ENCODE measurements around the gene KRT35.
"Not testable (repeated sequence)": the region's sequence is repeated elsewhere in the genome, so short reads cannot be mapped to it uniquely, and the experiment has no call there.

The KRT35 gene

DNA sequence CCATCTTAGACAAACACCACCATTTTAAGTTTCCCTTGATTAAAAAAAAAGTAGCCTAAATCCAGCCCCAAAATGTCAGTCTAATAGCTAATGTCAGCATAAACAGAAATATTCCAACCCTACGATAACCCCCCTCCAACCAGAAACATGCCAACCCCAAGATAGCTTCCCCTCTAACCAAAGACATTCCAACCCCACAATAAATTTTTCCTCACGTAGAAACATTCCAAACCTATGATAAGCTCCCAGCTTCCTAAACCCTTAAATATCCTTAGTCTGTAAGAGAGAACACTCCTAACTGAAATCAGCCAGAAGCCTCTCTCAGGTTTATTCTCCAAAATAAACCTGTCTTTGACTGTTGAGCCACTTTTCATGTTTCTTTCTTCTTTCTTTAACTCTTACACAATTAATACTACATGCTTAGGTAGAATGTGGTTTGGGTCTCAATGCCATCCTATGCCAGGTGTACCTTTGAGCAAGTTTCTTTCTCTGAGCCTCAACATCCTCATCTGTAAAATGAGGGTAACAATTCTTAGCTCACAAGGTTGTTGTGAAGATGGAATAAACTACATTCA lies 29.7 kb downstream of the KRT35 start:
- no peak for DNase-seq

DNA sequence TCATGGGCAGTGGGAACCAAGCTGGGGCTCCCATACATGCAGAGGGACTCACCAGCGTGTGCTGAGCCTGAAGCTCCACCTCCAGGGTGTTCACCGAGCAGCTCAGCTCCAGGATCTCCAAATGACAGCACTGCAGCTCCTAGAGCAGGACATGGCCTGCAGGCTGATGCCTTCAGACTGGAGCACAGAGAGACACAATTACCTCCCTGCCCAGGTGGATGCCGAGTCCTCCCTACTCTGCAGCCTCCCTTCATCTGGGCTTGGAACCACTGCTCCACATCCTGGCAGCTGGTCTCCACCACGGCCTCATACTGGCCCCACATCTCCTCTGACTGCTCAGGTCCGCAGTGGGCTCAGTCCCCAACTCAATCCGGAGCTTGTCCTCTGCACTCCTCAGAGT lies 31.9 kb downstream of the KRT35 start:
- no peak for DNase-seq

GRCh38 chr17:41448506-41448905 lies 32.4 kb downstream of the KRT35 start:
- no peak for DNase-seq

GRCh38 chr17:41446806-41447205 lies 34.1 kb downstream of the KRT35 start:
- DNase-seq = no peak

DNA sequence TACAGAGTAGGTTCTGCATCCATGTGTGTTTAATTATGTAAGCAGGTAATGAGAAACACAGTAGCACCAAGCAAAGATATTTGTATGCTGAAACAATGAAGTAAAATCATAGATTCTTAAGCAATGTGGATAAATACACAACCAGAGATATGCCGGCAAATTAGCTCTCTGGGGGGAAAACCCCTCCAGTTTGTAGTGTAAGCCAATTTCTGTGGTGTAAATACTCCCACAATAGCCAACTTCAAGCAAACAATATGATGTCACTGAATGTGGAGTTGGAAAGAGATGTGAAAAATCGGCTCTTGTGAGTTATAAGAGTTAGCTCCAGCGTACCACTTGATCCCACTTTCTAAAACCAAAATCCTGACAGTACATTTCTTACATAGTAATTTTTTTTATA lies 36.3 kb downstream of the KRT35 start:
- DNase-seq = no peak

DNA sequence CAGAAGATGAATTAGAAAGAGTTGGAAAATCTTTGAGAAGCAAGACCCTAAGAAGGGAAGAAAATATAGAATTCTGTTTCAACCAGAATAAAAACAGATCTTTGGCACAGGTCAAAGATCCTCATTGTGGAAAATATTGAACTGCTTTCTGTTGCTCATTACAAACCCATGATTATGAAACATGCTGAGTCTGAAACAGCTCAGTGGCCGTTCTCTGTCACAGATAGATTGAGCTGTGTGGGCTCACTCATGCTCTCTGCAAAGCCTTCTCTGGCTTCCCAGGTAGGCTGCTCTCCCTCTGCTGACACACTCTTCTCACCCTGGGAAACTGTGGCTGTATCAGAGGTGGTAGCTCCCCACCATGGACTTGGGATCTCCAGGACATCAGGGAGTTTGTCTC lies 36.8 kb downstream of the KRT35 start:
- no peak for DNase-seq

DNA sequence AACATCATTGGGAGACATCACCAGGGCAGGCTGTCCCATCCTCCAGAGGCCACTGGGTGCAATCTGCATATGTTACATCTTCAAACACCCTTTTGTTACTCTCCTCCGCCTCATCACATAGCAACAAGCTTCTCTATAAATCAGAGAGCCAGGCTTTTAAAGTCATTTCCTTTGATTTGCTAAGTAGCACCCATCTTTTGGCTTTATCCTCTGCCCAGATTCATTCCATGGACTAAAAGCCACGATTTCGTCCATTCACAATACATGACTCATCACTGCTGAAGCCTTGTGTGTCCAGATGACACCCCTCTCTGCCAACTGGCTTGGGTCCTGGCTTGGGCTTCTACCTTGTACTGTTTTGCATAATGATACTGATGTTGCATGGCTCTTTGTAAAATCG lies 38.2 kb downstream of the KRT35 start:
- no peak for DNase-seq

- no peak for DNase-seq
Measured at GRCh38 chr17:41440531-41441033, 40.4 kb downstream of the KRT35 start, which contains the start of gene KRT38. KRT38 (minus strand) TSS chr17:41440983; CDS start chr17:41440921, 62 bp downstream.

GRCh38 chr17:41439375-41439774 lies 41.6 kb downstream of the KRT35 start:
- DNase-seq = no peak

DNA sequence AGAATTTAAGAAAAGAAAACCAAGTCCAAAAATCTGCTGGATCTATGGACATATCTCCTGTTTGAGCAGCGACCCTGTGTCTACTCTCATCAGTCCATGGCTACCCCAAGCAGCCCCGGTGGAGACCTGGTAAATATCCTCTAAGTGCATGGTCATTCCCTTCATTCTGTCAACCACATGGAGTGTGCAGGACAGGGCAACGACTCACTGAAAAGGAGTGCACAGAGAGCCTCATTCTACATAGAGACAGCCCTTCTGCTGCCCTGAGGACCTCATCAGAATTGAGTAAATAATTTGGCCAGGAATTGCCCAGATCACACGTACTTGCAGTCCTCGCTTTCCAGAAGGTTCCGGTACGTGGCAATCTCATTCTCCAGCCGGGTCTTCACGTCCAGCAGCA lies 43.2 kb downstream of the KRT35 start:
- DNase-seq = no peak

GRCh38 chr17:41437254-41437653 lies 43.7 kb downstream of the KRT35 start:
- no peak for DNase-seq

DNA sequence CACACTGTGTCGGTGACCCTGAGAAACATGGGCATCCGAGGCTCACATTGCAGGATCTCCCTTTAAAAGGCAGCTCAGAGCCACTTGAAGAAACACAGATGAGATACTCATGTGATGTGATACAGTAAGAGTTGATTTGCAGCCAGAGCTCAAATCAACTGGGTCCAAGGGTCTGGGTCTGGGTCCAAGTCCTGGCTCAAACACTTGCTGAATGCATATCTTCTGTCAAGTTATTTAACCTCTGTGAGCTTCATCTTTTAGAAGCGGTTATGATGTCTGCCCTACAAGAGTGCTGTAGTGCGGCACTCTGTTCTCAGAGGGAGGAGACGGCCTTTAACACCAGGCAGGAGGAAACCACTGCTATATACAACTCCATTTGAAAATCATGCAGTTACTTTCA lies 46.5 kb downstream of the KRT35 start:
- DNase-seq = no peak

- no peak for DNase-seq
Measured at GRCh38 chr17:41434005-41434404, 46.9 kb downstream of the KRT35 start.

- no peak for DNase-seq
Measured at GRCh38 chr17:41433586-41433985, 47.4 kb downstream of the KRT35 start.

DNA sequence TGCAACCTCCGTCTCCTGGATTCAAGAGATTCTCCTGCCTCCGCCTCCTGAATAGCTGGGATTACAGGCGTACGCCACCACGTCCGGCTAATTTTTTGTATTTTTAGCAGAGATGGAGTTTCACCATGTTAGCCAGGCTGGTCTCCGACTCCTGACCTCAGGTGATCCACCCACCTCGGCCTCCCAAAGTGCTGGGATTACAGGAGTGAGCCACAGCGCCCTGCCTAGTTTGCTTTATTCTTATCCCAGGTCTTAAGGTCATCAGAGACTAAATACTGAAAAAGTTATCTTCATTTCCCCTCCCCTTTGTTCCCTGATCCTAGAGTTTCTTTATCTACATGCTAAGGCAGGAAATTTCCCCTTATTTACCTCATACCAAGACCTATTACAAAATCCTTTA lies 50.6 kb downstream of the KRT35 start:
- DNase-seq = not testable (repeated sequence)

DNA sequence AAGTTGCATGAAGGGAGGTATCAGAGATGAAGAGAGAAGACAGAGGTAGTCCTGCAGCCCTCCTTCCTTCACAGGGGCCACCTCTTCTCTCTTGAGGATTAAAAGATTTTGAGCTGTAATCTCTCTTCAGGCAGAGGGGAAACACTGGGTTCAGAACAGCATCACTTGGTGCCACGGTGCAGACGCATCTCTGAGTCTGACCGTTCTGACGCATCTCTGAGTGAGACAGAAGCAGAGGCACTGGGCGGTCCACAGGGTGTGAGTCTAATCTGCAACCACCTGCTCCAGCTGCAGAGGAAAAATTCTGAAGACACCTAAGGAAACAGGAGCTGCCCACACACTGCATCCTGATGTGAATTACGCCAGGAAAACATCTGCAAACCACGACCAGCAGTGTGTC lies 51.3 kb downstream of the KRT35 start:
- DNase-seq = no peak

- DNase-seq = no peak
Measured at GRCh38 chr17:41428591-41429291, 52.2 kb downstream of the KRT35 start.

Measured in activated CD4-positive, CD25-positive, alpha-beta regulatory T cell (primary cell).